Hindlimb muscle (tissue), 1 donor: Measurements from ENCODE around the gene PTGFRN. TPM values are rescaled to one million over a fixed set of nuclear protein-coding genes. Genes with fewer than 3 reads are reported as not detected.
A peak's percentile ranks its signal among the peaks of the same experiment; 100 is the strongest.
"Not testable (repeated sequence)": the region's sequence is repeated elsewhere in the genome, so short reads cannot be mapped to it uniquely, and the experiment has no call there.

Experiments
- DNase-seq: peaks from one replicate; pipeline ENCODE4 v3.0.0-alpha.2; 2013
- polyA plus RNA-seq: library from polyadenylated mRNA; unstranded; fragments of 120-200 nt; gene quantifications from one replicate; pipeline ENCODE4 v1.2.1, GENCODE V29; 2013; ENCODE audit not compliant: insufficient read length

The PTGFRN gene
- polyA plus RNA-seq, 1 donor: 118 TPM

- no peak for DNase-seq
Measured at GRCh38 chr1:116972674-116973030, 62.9 kb downstream of the PTGFRN start.

GRCh38 chr1:116980309-116980708, 70.6 kb downstream of the PTGFRN start:
- not testable (repeated sequence) for DNase-seq

GRCh38 chr1:116981521-116982037, 71.9 kb downstream of the PTGFRN start:
- no peak for DNase-seq

GRCh38 chr1:116982319-116983004, 72.7 kb downstream of the PTGFRN start:
- no peak for DNase-seq

GRCh38 chr1:116983112-116983511, 73.4 kb downstream of the PTGFRN start:
- DNase-seq: no peak

GRCh38 chr1:116983678-116984077, 74.0 kb downstream of the PTGFRN start:
- no peak for DNase-seq

GRCh38 chr1:116984406-116985160, 74.9 kb downstream of the PTGFRN start:
- DNase-seq: no peak

- DNase-seq: no peak
Measured at GRCh38 chr1:116986421-116987255, 76.9 kb downstream of the PTGFRN start.

- no peak for DNase-seq
Measured at GRCh38 chr1:116987256-116987555, 77.5 kb downstream of the PTGFRN start.

- DNase-seq: no peak
Measured at GRCh38 chr1:116988248-116988647, 78.5 kb downstream of the PTGFRN start.

- no peak for DNase-seq
Measured at GRCh38 chr1:116988908-116989307, 79.2 kb downstream of the PTGFRN start.

GRCh38 chr1:116989835-116990234, 80.1 kb downstream of the PTGFRN start:
- DNase-seq: peak; percentile 59

GRCh38 chr1:116990612-116991151, 81.0 kb downstream of the PTGFRN start:
- peak; percentile 77 for DNase-seq

GRCh38 chr1:116991171-116991845, 81.6 kb downstream of the PTGFRN start:
- DNase-seq: no peak

GRCh38 chr1:116991918-116992317, 82.2 kb downstream of the PTGFRN start:
- DNase-seq: no peak

GRCh38 chr1:116993286-116993685, 83.6 kb downstream of the PTGFRN start:
- DNase-seq: no peak

- DNase-seq: no peak
Measured at GRCh38 chr1:116994411-116994810, 84.7 kb downstream of the PTGFRN start.

GRCh38 chr1:116997066-116997465, 87.3 kb downstream of the PTGFRN start:
- DNase-seq: no peak

- no peak for DNase-seq
Measured at GRCh38 chr1:116997636-116998035, 87.9 kb downstream of the PTGFRN start.

- DNase-seq: no peak
Measured at GRCh38 chr1:116999596-116999995, 89.9 kb downstream of the PTGFRN start.

- DNase-seq: no peak
Measured at GRCh38 chr1:117000142-117000541, 90.4 kb downstream of the PTGFRN start.

- no peak for DNase-seq
Measured at GRCh38 chr1:117001254-117001927, 91.7 kb downstream of the PTGFRN start, which contains the start of gene CD101. CD101 (plus strand) TSS chr1:117001760; CDS start chr1:117001818, 58 bp downstream.
